Glomerular endothelial cell (primary cell): ENCODE data around the gene C3orf18. TPM values are rescaled to one million over a fixed set of nuclear protein-coding genes. Genes with fewer than 3 reads are reported as not detected.

Experiments
- DNase-seq: peaks from one replicate; pipeline ENCODE4 v3.0.0-alpha.2; 2011; ENCODE audit warnings: low read depth, low spot score; ENCODE audit errors: extremely low read depth
- total RNA-seq: library from RNA; depleted of rRNA; stranded (reverse); fragments of >200 nt; gene quantifications from 2 replicates; pipeline ENCODE4 v1.2.3, GENCODE V29; 2015

Gene C3orf18
- total RNA-seq, 1 donor from 2014 or later = 4.2 TPM

GRCh38 chr3:50581459-50581842 is 13.9 kb upstream of the C3orf18 start:
- no peak for DNase-seq

GRCh38 chr3:50580683-50581458 is 13.3 kb upstream of the C3orf18 start:
- DNase-seq = no peak

GRCh38 chr3:50577348-50577747 is 9.8 kb upstream of the C3orf18 start:
- DNase-seq = no peak

- DNase-seq = no peak
Measured at GRCh38 chr3:50575372-50575771, 7.8 kb upstream of the C3orf18 start.

- no peak for DNase-seq
Measured at GRCh38 chr3:50574444-50574831, 6.9 kb upstream of the C3orf18 start.

- no peak for DNase-seq
Measured at GRCh38 chr3:50573566-50574443, 6.3 kb upstream of the C3orf18 start.

GRCh38 chr3:50572801-50573371 is 5.3 kb upstream of the C3orf18 start:
- DNase-seq = no peak

GRCh38 chr3:50572158-50572557 is 4.6 kb upstream of the C3orf18 start:
- DNase-seq = peak; percentile 33

- DNase-seq = no peak
Measured at GRCh38 chr3:50571486-50571885, 3.9 kb upstream of the C3orf18 start.

- DNase-seq = no peak
Measured at GRCh38 chr3:50570508-50571279, 3.1 kb upstream of the C3orf18 start.

- DNase-seq = peak; percentile 64
Measured at GRCh38 chr3:50568947-50569749, 1.6 kb upstream of the C3orf18 start, which contains the start of gene HEMK1. TSS of gene HEMK1 (plus strand) at chr3:50569522. CDS start at chr3:50571105, 1,583 bp downstream.

GRCh38 chr3:50567011-50567385 is 549 bp downstream of the C3orf18 start:
- no peak for DNase-seq

GRCh38 chr3:50564321-50564720 is 3.2 kb downstream of the C3orf18 start:
- no peak for DNase-seq

- DNase-seq = no peak
Measured at GRCh38 chr3:50563867-50564266, 3.7 kb downstream of the C3orf18 start.

- no peak for DNase-seq
Measured at GRCh38 chr3:50562861-50563260, 4.7 kb downstream of the C3orf18 start.

GRCh38 chr3:50559702-50560101 is 7.8 kb downstream of the C3orf18 start:
- DNase-seq = no peak

- no peak for DNase-seq
Measured at GRCh38 chr3:50557915-50558314, 9.6 kb downstream of the C3orf18 start.

GRCh38 chr3:50557106-50557505 is 10.4 kb downstream of the C3orf18 start:
- DNase-seq = no peak

- no peak for DNase-seq
Measured at GRCh38 chr3:50554553-50554952, 13.0 kb downstream of the C3orf18 start.

GRCh38 chr3:50552598-50552997 is 14.9 kb downstream of the C3orf18 start:
- no peak for DNase-seq
